Stimulated activated CD4-positive, alpha-beta T cell treated with anti-CD3 and anti-CD28 coated beads, Interleukin-12 subunit alpha, Interleukin-12 subunit beta, amount 100 ng/mL, for 48 hours (primary cell): Measurements from ENCODE around the gene PRKAR1B.
"Not testable (repeated sequence)": the region's sequence is repeated elsewhere in the genome, so short reads cannot be mapped to it uniquely, and the experiment has no call there.

Experiments used
- DNase-seq, 3 donors: peaks; one replicate each; pipeline ENCODE4 v3.0.0-alpha.2; 2020; ENCODE audit warnings: low read depth in 2 of 3, low spot score in 1 of 3

The PRKAR1B gene

GRCh38 chr7:757741-758163 lies 30.7 kb upstream of the PRKAR1B start:
- no peak for DNase-seq

GRCh38 chr7:756928-757560 lies 30.0 kb upstream of the PRKAR1B start:
- no peak for DNase-seq

- DNase-seq = no peak
These were observed 29.3 kb upstream of the PRKAR1B start for GRCh38 chr7:756231-756927.

- no peak for DNase-seq
These were observed 28.3 kb upstream of the PRKAR1B start for GRCh38 chr7:755413-755805.

- no peak for DNase-seq
These were observed 27.7 kb upstream of the PRKAR1B start for GRCh38 chr7:754531-755412.

- DNase-seq = no peak
These were observed 26.1 kb upstream of the PRKAR1B start for GRCh38 chr7:753190-753589.

- DNase-seq = not testable (repeated sequence)
These were observed 25.2 kb upstream of the PRKAR1B start for GRCh38 chr7:752256-752655.

GRCh38 chr7:751826-752225 lies 24.7 kb upstream of the PRKAR1B start:
- DNase-seq = no peak

- no peak for DNase-seq
These were observed 23.2 kb upstream of the PRKAR1B start for GRCh38 chr7:750111-750905.

- no peak for DNase-seq
These were observed 22.1 kb upstream of the PRKAR1B start for GRCh38 chr7:749140-749551.

- DNase-seq = no peak
These were observed 21.4 kb upstream of the PRKAR1B start for GRCh38 chr7:748446-748845.

GRCh38 chr7:747186-747585 lies 20.1 kb upstream of the PRKAR1B start:
- no peak for DNase-seq

GRCh38 chr7:746155-747061 lies 19.3 kb upstream of the PRKAR1B start:
- DNase-seq = no peak

- DNase-seq = no peak
These were observed 18.5 kb upstream of the PRKAR1B start for GRCh38 chr7:745431-746154.

GRCh38 chr7:744854-745430 lies 17.9 kb upstream of the PRKAR1B start:
- DNase-seq = no peak

- not testable (repeated sequence) for DNase-seq
These were observed 17.0 kb upstream of the PRKAR1B start for GRCh38 chr7:744128-744520.

GRCh38 chr7:743341-744127 lies 16.5 kb upstream of the PRKAR1B start:
- not testable (repeated sequence) for DNase-seq

GRCh38 chr7:742791-743190 lies 15.7 kb upstream of the PRKAR1B start:
- no peak for DNase-seq
